ENCODE results near the gene ERC2.

ERC2 gene

DNA sequence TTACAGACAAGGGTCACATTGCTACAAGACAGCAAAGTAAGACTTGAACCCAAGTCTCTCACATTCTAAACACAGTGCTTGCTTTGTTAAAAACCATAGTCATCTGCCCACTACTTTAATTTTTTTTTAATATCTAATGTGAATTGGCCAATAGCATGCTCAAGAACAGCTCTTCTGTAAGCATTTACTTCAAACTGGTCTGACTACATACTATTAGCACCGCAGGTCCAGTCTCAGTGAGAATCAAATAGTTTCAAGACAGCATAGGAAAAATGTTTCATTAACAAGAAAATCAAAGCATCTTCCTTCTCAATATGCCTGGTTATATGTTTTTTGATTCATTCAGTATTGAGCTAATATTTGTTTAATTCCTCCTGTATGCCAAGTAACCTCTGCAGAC, 419.9 kb downstream of the ERC2 start:
- ChIA-PET POLR2A (no interaction called here), CTCF (interaction anchor here (1.1 kb wide), 1 partner anchor 311 kb away, joined by 3 read pairs; no protein-coding TSS in a partner anchor)
- H3K27ac ChIP-seq (ENCODE audit: extremely low read depth, low read depth, low read length): no peak overlapping the region
- TF ChIP-seq, protein P1, sequence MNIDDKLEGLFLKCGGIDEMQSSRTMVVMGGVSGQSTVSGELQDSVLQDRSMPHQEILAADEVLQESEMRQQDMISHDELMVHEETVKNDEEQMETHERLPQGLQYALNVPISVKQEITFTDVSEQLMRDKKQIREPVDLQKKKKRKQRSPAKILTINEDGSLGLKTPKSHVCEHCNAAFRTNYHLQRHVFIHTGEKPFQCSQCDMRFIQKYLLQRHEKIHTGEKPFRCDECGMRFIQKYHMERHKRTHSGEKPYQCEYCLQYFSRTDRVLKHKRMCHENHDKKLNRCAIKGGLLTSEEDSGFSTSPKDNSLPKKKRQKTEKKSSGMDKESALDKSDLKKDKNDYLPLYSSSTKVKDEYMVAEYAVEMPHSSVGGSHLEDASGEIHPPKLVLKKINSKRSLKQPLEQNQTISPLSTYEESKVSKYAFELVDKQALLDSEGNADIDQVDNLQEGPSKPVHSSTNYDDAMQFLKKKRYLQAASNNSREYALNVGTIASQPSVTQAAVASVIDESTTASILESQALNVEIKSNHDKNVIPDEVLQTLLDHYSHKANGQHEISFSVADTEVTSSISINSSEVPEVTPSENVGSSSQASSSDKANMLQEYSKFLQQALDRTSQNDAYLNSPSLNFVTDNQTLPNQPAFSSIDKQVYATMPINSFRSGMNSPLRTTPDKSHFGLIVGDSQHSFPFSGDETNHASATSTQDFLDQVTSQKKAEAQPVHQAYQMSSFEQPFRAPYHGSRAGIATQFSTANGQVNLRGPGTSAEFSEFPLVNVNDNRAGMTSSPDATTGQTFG (tag by site-specific recombination; IDR thresholded peaks at IDR 0.05; ENCODE audit: borderline replicate concordance): no peak
- TF ChIP-seq ZNF24 (tag by site-specific recombination; IDR thresholded peaks at IDR 0.05): no peak
- H3K4me3 ChIP-seq (ENCODE audit: low read depth, low read length): no peak overlapping the region
- no peaks in the 10 kb centered on the region for H3K36me3 ChIP-seq (ENCODE audit: control insufficient read depth in 2 of 2, insufficient read depth in 1 of 2, low read length in 2 of 2)
- no peaks in the 10 kb centered on the region for H3K9me3 ChIP-seq (ENCODE audit: control insufficient read depth, insufficient read depth, low read depth, low read length)
- H3K4me1 ChIP-seq (ENCODE audit: control insufficient read depth, insufficient read depth, low read length): no peaks in the 10 kb centered on the region; the same call in 1 of the 2 replicates

DNA sequence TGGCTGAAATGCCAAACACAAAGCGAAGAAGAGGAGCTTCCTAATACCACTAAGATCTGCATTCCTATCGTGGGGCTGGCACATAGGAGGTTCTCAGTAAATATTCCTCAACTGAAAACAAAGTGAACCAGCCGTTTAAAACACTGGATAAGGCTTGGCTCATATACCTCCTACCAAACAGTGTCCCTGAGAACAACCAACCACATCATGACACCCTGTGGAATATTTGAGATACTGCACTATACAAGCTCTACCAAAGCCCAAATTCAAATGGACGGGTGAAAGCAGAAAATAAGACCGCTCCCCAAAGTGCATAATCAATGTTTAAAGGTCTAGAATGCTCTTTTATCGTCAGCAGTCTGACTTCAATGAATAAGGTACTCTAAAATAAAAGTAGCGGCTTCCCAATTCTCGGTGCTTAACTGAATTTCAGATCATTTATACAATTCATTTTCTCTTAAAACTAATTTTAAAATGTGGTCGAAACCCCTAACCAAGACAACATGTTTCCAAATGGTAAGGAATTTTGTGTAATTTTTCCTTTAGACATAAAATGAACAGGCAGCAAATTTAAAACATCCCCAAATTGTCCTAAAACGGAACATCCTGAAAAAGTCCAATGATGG, 425.8 kb downstream of the ERC2 start:
- no peaks in the 10 kb centered on the region; the same call in 1 of the 2 replicates for H3K4me1 ChIP-seq (ENCODE audit: control insufficient read depth, insufficient read depth, low read length)
- no peak overlapping the region for H3K27ac ChIP-seq (ENCODE audit: extremely low read depth, low read depth, low read length)
- ChIA-PET POLR2A (no interaction called here), CTCF (interaction anchor here (0.6 to 1.5 kb wide), 7 partner anchors 8 to 1109 kb away, joined by 3 to 7 read pairs (median 3); no protein-coding TSS in a partner anchor)
- H3K36me3 ChIP-seq (ENCODE audit: control insufficient read depth in 2 of 2, insufficient read depth in 1 of 2, low read length in 2 of 2): no peaks in the 10 kb centered on the region
- H3K9me3 ChIP-seq (ENCODE audit: control insufficient read depth, insufficient read depth, low read depth, low read length): no peaks in the 10 kb centered on the region
- TF ChIP-seq ZNF2 (tag by site-specific recombination; IDR thresholded peaks at IDR 0.05): peak; percentile 80
- TF ChIP-seq ZNF654 (tag by site-specific recombination; IDR thresholded peaks at IDR 0.05; ENCODE audit: low read depth): peak; percentile 77
- TF ChIP-seq KLF7 (tag by site-specific recombination; IDR thresholded peaks at IDR 0.05; ENCODE audit: borderline replicate concordance): no peak
- TF ChIP-seq WT1 (tag by site-specific recombination; IDR thresholded peaks at IDR 0.05): no peak
- no peak for TF ChIP-seq ZNF354C (tag by site-specific recombination; IDR thresholded peaks at IDR 0.05; ENCODE audit: borderline replicate concordance, low read depth)
- no peak for TF ChIP-seq ZFP69B (tag by site-specific recombination; IDR thresholded peaks at IDR 0.05)
- TF ChIP-seq ZNF670 (tag by site-specific recombination; IDR thresholded peaks at IDR 0.05; ENCODE audit: low read depth): no peak
- TF ChIP-seq ZBTB17 (tag by site-specific recombination; IDR thresholded peaks at IDR 0.05): no peak
- TF ChIP-seq ZNF549 (tag by site-specific recombination; IDR thresholded peaks at IDR 0.05): no peak
- no peak for TF ChIP-seq ZNF555 (tag by site-specific recombination; conservative IDR thresholded peaks at IDR 0.05)
- TF ChIP-seq, protein P2, sequence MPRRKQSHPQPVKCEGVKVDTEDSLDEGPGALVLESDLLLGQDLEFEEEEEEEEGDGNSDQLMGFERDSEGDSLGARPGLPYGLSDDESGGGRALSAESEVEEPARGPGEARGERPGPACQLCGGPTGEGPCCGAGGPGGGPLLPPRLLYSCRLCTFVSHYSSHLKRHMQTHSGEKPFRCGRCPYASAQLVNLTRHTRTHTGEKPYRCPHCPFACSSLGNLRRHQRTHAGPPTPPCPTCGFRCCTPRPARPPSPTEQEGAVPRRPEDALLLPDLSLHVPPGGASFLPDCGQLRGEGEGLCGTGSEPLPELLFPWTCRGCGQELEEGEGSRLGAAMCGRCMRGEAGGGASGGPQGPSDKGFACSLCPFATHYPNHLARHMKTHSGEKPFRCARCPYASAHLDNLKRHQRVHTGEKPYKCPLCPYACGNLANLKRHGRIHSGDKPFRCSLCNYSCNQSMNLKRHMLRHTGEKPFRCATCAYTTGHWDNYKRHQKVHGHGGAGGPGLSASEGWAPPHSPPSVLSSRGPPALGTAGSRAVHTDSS (tag by site-specific recombination; IDR thresholded peaks at IDR 0.05): no peak
- TF ChIP-seq, protein P3, sequence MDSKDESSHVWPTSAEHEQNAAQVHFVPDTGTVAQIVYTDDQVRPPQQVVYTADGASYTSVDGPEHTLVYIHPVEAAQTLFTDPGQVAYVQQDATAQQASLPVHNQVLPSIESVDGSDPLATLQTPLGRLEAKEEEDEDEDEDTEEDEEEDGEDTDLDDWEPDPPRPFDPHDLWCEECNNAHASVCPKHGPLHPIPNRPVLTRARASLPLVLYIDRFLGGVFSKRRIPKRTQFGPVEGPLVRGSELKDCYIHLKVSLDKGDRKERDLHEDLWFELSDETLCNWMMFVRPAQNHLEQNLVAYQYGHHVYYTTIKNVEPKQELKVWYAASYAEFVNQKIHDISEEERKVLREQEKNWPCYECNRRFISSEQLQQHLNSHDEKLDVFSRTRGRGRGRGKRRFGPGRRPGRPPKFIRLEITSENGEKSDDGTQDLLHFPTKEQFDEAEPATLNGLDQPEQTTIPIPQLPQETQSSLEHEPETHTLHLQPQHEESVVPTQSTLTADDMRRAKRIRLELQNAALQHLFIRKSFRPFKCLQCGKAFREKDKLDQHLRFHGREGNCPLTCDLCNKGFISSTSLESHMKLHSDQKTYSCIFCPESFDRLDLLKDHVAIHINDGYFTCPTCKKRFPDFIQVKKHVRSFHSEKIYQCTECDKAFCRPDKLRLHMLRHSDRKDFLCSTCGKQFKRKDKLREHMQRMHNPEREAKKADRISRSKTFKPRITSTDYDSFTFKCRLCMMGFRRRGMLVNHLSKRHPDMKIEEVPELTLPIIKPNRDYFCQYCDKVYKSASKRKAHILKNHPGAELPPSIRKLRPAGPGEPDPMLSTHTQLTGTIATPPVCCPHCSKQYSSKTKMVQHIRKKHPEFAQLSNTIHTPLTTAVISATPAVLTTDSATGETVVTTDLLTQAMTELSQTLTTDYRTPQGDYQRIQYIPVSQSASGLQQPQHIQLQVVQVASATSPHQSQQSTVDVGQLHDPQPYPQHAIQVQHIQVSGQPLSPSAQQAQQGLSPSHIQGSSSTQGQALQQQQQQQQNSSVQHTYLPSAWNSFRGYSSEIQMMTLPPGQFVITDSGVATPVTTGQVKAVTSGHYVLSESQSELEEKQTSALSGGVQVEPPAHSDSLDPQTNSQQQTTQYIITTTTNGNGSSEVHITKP (tag by site-specific recombination; IDR thresholded peaks at IDR 0.05): no peak
- no peak for TF ChIP-seq KLF8 (tag by site-specific recombination; IDR thresholded peaks at IDR 0.05)
- TF ChIP-seq GLI4 (tag by site-specific recombination; IDR thresholded peaks at IDR 0.05): no peak
- H3K4me3 ChIP-seq (ENCODE audit: low read depth, low read length): no peak overlapping the region

All from HEK293 (cell line).